Bone marrow (tissue), 2 donors: Measurements from ENCODE around the gene GDF7.
A peak's percentile ranks its signal among the peaks of the same experiment; 100 is the strongest.

Source experiments
- DNase-seq, 2 donors: peaks; one replicate each; lab custom pipeline; 2025; lab: John Stamatoyannopoulos, UW

The GDF7 gene

DNA sequence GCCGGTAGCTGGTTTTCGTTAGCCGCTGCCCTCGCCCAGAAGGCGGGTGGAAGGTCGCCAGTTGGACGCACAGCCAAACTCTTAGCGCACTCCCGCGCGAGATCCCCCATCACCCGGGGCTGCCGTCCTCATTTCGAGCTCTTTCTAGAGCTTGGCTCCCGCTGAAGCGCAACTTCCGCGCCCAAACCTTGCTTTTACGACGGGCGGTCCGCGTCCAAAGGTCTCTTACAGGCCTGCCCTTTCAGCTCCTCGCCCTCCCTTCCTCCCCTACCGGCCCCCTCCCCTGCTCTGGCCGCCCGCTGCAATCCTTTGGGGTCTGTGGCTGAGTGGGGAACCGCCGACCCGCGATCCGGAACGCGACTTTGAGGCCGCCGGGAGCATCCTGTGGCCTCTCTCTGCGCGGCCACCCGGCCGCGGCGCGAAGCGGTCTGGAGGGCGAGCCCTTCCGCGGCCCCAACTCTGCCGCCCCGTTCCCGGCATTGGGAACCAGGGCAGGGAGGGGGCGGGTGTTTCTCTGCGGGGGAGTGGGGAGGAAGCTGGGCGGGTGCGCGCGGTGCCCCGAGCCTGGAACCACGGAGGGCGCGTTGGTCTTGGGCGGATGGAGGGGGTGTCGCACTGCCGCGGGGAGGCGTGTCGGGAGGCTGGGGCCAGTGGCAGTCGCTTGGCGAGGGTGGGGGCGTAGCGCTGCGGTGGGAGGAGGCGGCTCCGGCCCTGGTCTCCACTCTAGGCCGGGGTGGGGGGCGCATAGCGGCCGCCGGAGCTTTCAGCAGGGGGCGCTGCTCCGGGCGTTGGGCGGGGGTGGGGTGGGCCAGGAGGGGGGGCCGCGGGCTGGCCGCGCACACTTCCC lies at the start of gene GDF7:
TSS of gene GDF7 (plus strand) at position 841 of the 847 bp plus-strand sequence. CDS start 96 bp downstream, outside the sequence.
- peak in 1 of 2 donors; percentile 25 for DNase-seq

DNA sequence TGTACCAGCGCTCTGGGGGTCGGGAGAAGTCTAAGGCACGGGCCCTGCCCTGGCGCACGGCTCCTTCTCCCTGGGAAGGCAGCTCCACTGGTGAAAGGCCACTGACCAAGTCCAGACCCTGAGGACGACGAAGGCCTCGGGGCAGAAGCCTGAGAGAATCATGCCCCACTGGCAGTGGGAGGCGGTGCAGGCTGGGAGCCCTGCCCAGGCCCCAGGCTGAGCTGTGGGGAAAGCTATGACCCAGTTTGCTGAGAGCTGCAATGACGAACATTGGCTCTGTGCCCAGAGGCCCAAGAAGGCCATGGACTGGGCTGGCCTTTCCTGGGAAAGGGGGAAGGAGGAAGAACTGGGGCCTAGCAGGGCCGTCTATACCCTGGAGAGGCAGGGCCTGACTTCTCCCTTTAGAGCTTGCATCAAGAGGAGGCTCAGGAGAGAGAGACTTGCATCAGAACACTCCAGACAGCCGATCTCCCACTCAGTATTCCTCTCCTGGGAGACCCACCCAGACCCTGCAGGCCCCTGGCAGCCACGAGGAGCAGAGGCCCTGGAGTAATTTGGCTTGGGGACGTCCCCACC lies 49.0 kb upstream of the GDF7 start:
- peak in 1 of 2 donors; percentile 47 for DNase-seq

GRCh38 chr2:20618468-20618885 lies 48.5 kb upstream of the GDF7 start:
- no peak for DNase-seq

- DNase-seq, result no peak
Observed at GRCh38 chr2:20618886-20619521, 47.9 kb upstream of the GDF7 start.

DNA sequence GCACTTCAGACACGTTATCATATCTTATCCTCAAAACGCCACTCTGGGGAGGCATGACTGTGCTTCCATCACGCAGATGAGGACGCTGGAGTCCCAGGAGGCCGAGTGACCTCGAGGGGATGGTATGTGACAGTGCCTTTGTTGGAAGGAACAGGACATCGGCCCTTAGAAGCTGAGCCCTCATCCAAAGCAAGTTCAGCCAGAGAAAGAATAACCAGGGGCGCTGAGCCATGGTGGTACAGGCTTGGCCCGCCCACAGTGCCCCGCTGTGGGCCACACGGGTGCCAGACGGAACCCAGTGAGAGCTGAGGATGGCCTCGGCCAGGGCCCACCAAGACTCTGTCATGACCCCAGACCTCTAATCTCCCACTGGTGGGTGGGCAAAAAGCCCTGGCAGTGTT lies 47.3 kb upstream of the GDF7 start:
- DNase-seq, result no peak

GRCh38 chr2:20620271-20620681 lies 46.7 kb upstream of the GDF7 start:
- no peak for DNase-seq

GRCh38 chr2:20620696-20621365 lies 46.1 kb upstream of the GDF7 start:
- DNase-seq, result no peak

- DNase-seq, result no peak
Observed at GRCh38 chr2:20621366-20622295, 45.3 kb upstream of the GDF7 start.

DNA sequence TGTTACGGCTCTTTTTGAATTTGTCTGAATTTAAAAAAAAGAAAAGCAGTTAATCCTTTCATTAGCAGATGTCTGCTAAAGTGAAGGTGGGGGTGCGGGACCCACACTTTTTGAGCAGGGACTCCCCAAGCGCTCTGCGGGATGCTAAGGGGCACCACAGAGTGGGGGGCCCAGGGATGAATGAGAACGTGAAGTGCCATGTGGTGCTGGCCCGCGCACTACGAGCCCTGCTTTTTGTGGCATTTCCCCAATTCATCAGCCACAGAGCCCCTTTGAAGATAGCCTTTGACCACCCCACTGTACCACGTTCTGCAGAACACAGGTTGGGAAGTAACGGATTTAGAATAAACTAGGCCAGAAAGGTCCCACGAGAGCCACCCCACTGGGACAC lies 44.7 kb upstream of the GDF7 start:
- DNase-seq, result no peak

GRCh38 chr2:20622731-20623130 lies 44.2 kb upstream of the GDF7 start:
- DNase-seq, result no peak

DNA sequence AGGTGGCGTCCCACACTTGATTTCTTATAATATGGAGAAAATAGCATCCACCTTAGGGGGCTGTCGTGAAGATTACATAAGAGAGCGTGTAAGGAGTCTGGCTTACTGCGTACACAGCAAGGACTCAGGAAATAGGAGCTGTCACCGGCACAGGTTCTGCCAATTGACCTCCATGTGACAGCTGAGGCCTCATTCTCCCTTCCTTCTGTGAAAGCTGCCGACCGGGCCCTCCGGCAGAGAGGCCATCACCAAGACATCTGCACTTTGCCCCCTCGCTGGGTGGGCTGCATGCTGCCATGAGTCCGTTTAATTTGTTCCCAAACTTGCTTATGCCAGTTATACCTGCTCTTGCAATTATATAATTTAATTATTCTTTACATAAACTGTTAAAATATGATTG lies 43.7 kb upstream of the GDF7 start:
- DNase-seq, result no peak

- no peak for DNase-seq
Observed at GRCh38 chr2:20623741-20624155, 43.2 kb upstream of the GDF7 start.

- no peak for DNase-seq
Observed at GRCh38 chr2:20624156-20624883, 42.6 kb upstream of the GDF7 start.

- DNase-seq, result no peak
Observed at GRCh38 chr2:20624884-20625485, 42.0 kb upstream of the GDF7 start.

- DNase-seq, result no peak
Observed at GRCh38 chr2:20625491-20626391, 41.2 kb upstream of the GDF7 start.

DNA sequence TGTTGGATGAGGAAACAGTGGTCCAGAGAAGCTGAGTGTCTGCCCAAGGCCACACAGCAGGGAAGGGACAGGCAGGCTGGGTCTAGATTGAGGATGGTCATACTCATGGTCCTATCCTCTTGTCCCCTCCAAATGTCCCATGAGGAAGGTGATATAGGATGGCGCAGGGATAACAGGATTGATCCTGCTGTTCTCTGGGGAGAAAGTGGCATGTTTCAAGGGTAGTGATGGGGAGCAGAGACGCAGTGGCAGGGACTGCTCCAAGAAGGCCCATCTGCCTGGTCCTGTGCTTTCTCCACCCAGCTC lies 40.6 kb upstream of the GDF7 start:
- no peak for DNase-seq

- DNase-seq, result no peak
Observed at GRCh38 chr2:20626698-20627513, 40.0 kb upstream of the GDF7 start.

DNA sequence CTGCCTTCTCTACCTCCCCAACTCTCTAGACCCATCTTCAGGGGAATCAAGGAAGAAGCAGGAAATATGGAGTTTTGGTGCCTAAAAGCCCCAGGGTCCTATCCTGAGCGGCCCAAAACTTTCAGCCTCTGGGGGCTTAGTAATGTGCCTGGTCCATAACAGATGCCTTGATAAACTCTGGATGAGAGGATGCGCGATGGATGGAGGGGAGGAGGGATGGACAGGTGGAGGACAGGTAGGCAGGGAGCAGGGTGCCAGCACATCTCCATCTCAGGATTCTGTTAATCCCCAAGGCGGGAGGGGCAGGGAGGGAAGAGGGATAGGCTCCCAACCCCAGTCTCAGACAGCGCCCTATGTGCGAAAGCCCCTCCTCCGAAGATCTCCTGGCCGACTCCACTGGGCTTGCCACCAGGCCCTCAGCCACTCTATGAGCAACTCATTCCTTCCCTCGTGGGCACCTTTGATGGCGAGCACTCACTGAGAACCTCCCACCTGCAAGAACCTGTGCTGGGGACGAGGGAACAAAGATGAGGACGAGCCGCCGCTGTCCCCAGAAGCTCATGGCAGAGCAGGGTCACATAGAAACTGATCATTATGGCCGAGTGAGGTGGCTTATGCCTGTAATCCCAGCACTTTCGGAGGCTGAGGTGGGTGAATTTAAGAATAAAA lies 39.1 kb upstream of the GDF7 start:
- no peak for DNase-seq
